Peyer's patch (tissue), 4 donors: ENCODE measurements around the gene TEAD3.

Experiments
- POLR2A ChIP-seq, 2 donors: fragments of 450-650 bp; IDR thresholded peaks; one replicate each; pipeline ENCODE4 v1.5.1; 2017; ENCODE audit warnings: antibody characterized with exemption in 2 of 2, mild to moderate bottlenecking in 2 of 2, moderate library complexity in 2 of 2
- TF ChIP-seq, protein P1 (sequence below), 6 experiments: fragments of 450-650 bp in 4 of 6; fragments of 200-600 bp in 2 of 6; sonication (generic) in 1 of 6; IDR thresholded peaks; one replicate each; pipeline ENCODE4 v1.5.1; 2017 to 2019; ENCODE audit warnings: antibody characterized with exemption in 6 of 6, mild to moderate bottlenecking in 3 of 6, moderate library complexity in 1 of 6

DNA sequence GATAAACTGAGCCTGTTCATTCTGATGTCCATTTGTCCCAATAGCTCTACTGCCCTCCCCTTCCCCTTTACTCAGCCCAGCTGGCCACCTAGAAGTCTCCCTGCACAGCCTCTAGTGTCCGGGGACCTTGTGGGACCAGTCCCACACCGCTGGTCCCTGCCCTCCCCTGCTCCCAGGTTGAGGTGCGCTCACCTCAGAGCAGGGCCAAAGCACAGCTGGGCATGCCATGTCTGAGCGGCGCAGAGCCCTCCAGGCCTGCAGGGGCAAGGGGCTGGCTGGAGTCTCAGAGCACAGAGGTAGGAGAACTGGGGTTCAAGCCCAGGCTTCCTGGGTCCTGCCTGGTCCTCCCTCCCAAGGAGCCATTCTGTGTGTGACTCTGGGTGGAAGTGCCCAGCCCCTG lies 69.4 kb downstream of the TEAD3 start:
- TF ChIP-seq, protein P1, sequence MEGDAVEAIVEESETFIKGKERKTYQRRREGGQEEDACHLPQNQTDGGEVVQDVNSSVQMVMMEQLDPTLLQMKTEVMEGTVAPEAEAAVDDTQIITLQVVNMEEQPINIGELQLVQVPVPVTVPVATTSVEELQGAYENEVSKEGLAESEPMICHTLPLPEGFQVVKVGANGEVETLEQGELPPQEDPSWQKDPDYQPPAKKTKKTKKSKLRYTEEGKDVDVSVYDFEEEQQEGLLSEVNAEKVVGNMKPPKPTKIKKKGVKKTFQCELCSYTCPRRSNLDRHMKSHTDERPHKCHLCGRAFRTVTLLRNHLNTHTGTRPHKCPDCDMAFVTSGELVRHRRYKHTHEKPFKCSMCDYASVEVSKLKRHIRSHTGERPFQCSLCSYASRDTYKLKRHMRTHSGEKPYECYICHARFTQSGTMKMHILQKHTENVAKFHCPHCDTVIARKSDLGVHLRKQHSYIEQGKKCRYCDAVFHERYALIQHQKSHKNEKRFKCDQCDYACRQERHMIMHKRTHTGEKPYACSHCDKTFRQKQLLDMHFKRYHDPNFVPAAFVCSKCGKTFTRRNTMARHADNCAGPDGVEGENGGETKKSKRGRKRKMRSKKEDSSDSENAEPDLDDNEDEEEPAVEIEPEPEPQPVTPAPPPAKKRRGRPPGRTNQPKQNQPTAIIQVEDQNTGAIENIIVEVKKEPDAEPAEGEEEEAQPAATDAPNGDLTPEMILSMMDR (IDR thresholded peaks at IDR 0.05), result no peak
- TF ChIP-seq POLR2A (IDR thresholded peaks at IDR 0.05), result no peak
